Stimulated activated CD4-positive, alpha-beta T cell treated with anti-CD3 and anti-CD28 coated beads, Interleukin-15, amount 100 ng/mL, for 1 hour (primary cell): Measurements from ENCODE around the gene DLG2.
"Not testable (repeated sequence)": the region's sequence is repeated elsewhere in the genome, so short reads cannot be mapped to it uniquely, and the experiment has no call there.

Experiments used
- DNase-seq, 2 donors: peaks; one replicate each; pipeline ENCODE4 v3.0.0-alpha.2; 2020; ENCODE audit warnings: low read depth in 1 of 2, low spot score in 1 of 2

The DLG2 gene

GRCh38 chr11:85464283-85464682 is 162.9 kb downstream of the DLG2 start:
- no peak for DNase-seq

GRCh38 chr11:85459304-85459703 is 167.8 kb downstream of the DLG2 start:
- no peak for DNase-seq

GRCh38 chr11:85444479-85444878 is 182.7 kb downstream of the DLG2 start:
- DNase-seq, result no peak

DNA sequence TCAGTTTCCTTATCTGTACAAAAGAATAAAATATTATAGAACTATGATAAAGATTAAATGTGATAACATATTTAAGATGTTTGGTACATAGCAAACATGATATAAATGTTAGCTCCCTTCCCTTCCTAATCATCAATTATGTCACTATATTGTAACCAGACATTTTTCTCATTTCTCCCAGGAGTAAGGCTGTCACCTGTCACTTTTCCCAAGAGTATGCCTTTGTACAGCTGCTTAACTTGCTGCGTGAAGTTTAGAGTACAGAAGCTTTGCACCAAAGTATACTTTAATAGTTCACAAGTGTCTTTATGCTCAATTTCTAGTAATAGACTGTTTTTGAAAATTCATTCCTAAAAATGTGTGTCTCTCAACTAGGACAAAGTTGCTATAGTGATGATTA is 186.9 kb downstream of the DLG2 start:
- DNase-seq, result no peak

DNA sequence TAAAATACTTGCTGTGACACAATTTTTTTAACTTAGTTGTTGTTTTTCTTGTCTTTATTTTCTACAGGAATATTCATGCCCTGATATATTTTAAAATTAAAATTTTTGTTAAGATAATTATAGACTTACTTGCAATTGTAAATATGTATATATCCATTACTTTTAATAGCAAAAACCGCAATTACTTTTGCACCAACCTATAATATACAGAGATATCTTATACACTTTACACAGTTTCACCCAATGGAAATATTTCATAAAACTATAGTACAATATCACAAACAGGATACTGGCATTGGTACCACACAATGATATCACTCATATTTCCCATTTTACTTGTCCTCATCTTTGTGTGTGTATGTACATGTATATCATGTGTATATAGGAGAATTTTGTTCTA is 188.8 kb downstream of the DLG2 start:
- no peak for DNase-seq

- DNase-seq, result no peak
These were observed 195.8 kb downstream of the DLG2 start for GRCh38 chr11:85431319-85431718.

- no peak for DNase-seq
These were observed 203.3 kb downstream of the DLG2 start for GRCh38 chr11:85423794-85424193.

DNA sequence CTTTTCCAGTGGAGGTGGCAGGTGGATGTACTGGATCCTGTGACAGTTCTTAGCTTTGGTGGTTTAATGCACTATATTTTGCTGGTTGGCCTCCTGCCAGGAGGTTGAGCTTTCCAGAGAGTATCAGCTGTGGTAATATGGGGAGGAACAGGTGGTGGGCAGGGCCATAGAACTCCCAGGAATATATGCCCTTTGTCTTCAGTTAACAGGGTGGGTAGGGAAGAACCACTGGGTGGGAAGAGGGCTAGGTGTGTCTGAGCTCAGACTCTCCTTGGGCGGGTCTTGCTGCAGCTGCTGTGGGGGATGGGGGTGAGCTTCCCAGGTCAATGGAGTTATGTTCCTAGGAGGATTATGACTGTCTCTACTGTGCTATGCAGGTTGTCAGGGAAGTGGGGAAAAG is 203.8 kb downstream of the DLG2 start:
- no peak for DNase-seq

DNA sequence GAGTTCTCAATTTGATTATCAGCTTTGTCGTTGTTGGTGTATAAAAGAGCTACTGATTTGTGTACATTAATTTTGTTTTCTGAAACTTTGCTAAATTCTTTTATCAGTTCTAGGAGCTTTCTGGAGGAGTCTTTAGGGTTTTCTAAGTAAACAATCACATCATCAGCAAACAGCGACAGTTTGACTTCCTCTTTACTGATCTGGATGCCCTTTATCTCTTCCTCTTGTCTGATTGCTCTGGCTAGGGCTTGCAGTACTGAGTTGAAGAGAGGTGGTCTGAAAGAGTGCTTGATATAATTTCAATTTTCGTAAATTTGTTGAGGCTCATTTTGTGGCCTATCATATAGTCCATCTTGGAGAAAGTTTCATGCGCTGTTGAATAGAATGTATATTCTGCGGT is 213.0 kb downstream of the DLG2 start:
- DNase-seq, result no peak

- no peak for DNase-seq
These were observed 219.5 kb downstream of the DLG2 start for GRCh38 chr11:85407648-85408047.

DNA sequence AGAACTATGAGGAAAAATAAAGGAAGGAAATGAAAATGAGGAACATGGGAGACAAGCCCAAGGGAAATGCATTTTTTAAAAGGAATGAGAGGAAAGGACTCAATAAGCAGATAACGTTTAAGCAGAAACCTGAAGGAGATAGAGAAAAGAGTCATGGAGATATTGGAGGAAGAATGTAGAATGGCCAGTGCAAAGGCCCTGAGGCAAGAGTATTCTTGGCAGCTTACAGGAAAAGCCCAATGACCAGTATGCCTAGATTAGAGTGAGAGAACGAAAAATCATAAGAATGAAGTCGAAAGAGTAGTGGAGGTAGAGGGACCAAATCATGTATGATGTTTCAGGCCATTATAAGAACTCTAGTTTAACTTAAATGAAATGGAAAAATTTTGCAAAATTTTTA is 220.3 kb downstream of the DLG2 start:
- DNase-seq, result no peak

GRCh38 chr11:85406316-85406715 is 220.8 kb downstream of the DLG2 start:
- no peak for DNase-seq

- DNase-seq, result not testable (repeated sequence)
These were observed 231.6 kb downstream of the DLG2 start for GRCh38 chr11:85395515-85396055.

- no peak for DNase-seq
These were observed 232.9 kb downstream of the DLG2 start for GRCh38 chr11:85394283-85394682.

- DNase-seq, result no peak
These were observed 236.0 kb downstream of the DLG2 start for GRCh38 chr11:85391141-85391540.

DNA sequence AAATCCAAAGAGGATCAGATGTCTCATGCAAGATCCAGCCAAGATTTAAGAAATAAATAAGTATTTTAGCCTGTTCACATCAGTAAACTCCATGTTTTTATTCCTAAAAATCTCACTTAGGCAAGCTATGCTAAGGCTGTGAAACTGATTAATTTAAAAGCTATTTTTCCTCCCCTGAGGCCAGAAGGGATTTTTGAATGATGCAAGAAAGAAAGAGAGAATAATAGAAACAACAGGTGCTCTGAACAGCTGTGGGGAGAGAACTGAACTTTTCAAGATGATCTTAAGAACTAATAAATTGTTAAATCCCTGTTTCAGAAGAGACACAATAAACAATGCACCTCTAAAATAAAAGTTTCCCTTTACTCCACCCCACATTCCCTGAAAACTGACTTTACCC is 241.6 kb downstream of the DLG2 start:
- no peak for DNase-seq

DNA sequence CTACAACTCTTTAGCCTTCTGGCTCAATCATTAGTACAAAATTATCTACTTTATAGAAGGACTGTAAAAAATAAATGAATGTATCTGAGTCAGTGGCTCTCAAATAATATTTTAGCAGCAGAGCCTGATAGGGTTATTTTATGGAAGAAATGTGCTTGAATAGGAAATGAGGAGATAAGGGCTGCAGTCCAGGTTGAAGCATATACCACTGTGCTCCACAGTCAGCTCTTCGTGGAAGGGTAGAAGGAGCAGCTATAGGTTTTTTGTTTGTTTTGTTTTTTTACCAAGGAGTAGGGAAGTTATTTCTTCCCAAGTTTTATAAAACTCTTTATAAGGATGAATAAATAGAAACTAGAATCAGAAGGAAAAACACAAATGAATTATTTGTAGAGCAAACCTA is 242.0 kb downstream of the DLG2 start:
- no peak for DNase-seq

- DNase-seq, result no peak
These were observed 248.1 kb downstream of the DLG2 start for GRCh38 chr11:85379066-85379465.

DNA sequence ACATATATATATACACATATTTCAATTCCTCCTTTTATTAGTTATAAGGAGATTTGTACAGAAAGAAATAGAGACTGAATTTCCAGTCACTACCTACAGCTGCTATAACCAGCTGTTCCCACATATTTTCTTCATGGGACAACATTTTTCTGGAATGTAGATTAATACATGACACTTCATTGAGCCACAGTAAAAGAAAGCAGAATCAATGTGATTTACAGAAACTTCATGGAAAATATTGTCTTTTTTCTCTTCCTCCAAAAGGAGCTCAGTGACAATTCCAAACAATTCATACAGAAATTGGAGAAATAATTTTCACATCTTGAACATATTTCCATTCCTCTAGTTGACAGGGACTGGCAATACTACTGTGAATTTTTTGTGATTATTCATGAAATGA is 249.2 kb downstream of the DLG2 start:
- no peak for DNase-seq

DNA sequence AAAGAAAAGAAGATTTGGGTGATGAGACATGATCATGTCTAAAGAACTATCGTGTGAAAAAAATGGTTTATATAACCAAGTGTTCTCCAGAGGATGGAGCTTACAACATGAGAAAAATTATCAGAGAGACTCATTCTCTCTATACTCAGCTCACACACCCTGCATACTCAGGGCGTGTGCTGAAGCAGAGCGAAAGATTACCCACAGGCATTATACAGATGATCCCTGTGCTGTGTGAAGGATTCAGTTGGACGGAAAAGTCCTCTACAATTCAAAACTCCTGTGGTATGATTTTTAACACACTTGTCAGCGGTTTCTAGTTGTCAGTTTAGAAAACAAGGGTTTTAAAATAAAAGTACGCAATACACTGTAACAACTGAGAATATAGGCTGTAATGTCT is 267.3 kb downstream of the DLG2 start:
- no peak for DNase-seq

DNA sequence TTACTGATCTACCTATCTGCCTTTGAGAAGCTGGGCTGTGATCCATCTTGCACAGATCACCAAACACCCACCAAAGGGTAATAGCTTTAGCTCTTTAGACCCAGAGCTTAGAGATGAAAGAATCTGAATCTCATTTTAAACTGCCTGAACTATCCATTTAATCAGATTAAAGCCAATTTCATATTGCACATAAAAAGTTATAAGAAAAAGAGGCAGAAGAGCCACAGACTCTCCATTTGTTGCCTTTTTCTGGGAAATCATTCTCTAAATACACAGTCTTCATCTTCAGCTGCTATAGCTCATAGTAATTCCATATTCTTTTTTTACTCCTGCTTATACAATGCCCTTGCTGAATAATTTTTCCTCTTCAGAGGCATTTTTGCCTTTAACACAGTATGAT is 271.2 kb downstream of the DLG2 start:
- no peak for DNase-seq

- not testable (repeated sequence) for DNase-seq
These were observed 277.6 kb downstream of the DLG2 start for GRCh38 chr11:85349539-85349938.

DNA sequence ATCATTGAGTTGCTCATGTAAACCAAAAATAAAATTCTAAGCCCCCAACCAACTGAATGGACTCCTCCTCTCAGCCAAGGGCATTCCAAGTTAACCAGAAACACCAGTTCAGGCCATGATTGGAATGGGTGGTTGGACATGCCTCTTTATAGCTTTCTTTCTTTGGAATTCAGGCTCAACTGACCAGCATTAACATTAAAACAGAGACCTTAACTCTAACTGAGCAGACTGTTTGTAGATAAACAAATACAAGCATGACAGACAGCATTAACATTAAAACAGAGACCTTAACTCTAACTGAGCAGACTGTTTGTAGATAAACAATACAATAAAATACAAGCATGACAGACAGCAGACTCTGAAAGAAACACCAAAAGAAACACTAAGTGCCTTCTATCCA is 278.2 kb downstream of the DLG2 start:
- no peak for DNase-seq

GRCh38 chr11:85347291-85347690 is 279.9 kb downstream of the DLG2 start:
- no peak for DNase-seq
